Subcutaneous abdominal adipose tissue (tissue), 5 donors: ENCODE data around the gene THRB.

Experiments
- H3K27ac ChIP-seq: one replicate; pipeline ENCODE4 v1.7.0; 2013; ENCODE audit warnings: low read depth, mild to moderate bottlenecking, inconsistent platforms, low read length, moderate library complexity
- H3K27me3 ChIP-seq, 5 donors: one replicate each; pipeline ENCODE4 v1.7.0; 2013; ENCODE audit warnings: low read length in 5 of 5, inconsistent platforms in 1 of 5; ENCODE audit not compliant: control insufficient read depth in 5 of 5, insufficient read depth in 4 of 5
- H3K36me3 ChIP-seq, 5 donors: one replicate each; pipeline ENCODE4 v1.7.0; 2013; ENCODE audit warnings: low read length in 5 of 5; ENCODE audit not compliant: control insufficient read depth in 5 of 5, insufficient read depth in 5 of 5
- H3K4me1 ChIP-seq, 5 donors: one replicate each; pipeline ENCODE4 v1.7.0; 2013; ENCODE audit warnings: low read length in 5 of 5, mild to moderate bottlenecking in 3 of 5, moderate library complexity in 1 of 5; ENCODE audit not compliant: control insufficient read depth in 5 of 5, insufficient read depth in 5 of 5
- H3K4me3 ChIP-seq, 5 donors: one replicate each; pipeline ENCODE4 v1.7.0; 2013; ENCODE audit warnings: low read length in 5 of 5, low read depth in 1 of 5
- H3K9ac ChIP-seq, 5 donors: one replicate each; pipeline ENCODE4 v1.7.0; 2013; ENCODE audit warnings: low read length in 5 of 5, mild to moderate bottlenecking in 4 of 5, moderate library complexity in 3 of 5
- H3K9me3 ChIP-seq, 5 donors: one replicate each; pipeline ENCODE4 v1.7.0; 2013; ENCODE audit warnings: low read length in 5 of 5; ENCODE audit not compliant: control insufficient read depth in 5 of 5
- donor health status: healthy.
- donor health status: healthy.
- donor health status: healthy.
- donor health status: healthy.
- donor health status: healthy.

THRB gene

GRCh38 chr3:24310887-24311286 is 183.8 kb downstream of the THRB start:
- Histone ChIP-seq H3K27ac (peak overlapping the region; percentile 15), H3K9ac (no peak overlapping the region), H3K4me1 (peaks cover 0 to 36% (median 31%) of the 10 kb centered on the region in 5 donors), H3K36me3 (no peaks in the 10 kb centered on the region), H3K27me3 (no peaks in the 10 kb centered on the region), H3K9me3 (no peaks in the 10 kb centered on the region), H3K4me3 (no peak overlapping the region)

GRCh38 chr3:24306518-24306917 is 188.1 kb downstream of the THRB start:
- Histone ChIP-seq H3K9ac (no peak overlapping the region), H3K36me3 (no peaks in the 10 kb centered on the region), H3K9me3 (no peaks in the 10 kb centered on the region), H3K4me1 (peaks cover 0 to 24% (median 18%) of the 10 kb centered on the region in 5 donors), H3K4me3 (no peak overlapping the region), H3K27me3 (no peaks in the 10 kb centered on the region), H3K27ac (no peak overlapping the region)

GRCh38 chr3:24305795-24306467 is 188.7 kb downstream of the THRB start:
- H3K27me3 ChIP-seq, result no peaks in the 10 kb centered on the region
- no peak overlapping the region for H3K9ac ChIP-seq
- H3K4me1 ChIP-seq, result peaks cover 0 to 18% (median 12%) of the 10 kb centered on the region in 5 donors
- H3K36me3 ChIP-seq, result no peaks in the 10 kb centered on the region
- H3K9me3 ChIP-seq, result no peaks in the 10 kb centered on the region
- no peak overlapping the region for H3K27ac ChIP-seq
- H3K4me3 ChIP-seq, result no peak overlapping the region

GRCh38 chr3:24303057-24303754 is 191.4 kb downstream of the THRB start:
- no peak overlapping the region for H3K9ac ChIP-seq
- H3K9me3 ChIP-seq, result no peaks in the 10 kb centered on the region
- no peak overlapping the region for H3K27ac ChIP-seq
- no peaks in the 10 kb centered on the region for H3K27me3 ChIP-seq
- no peak overlapping the region for H3K4me3 ChIP-seq
- peaks cover 0 to 26% (median 18%) of the 10 kb centered on the region in 5 donors for H3K4me1 ChIP-seq
- no peaks in the 10 kb centered on the region for H3K36me3 ChIP-seq

- Histone ChIP-seq H3K9ac (no peak overlapping the region), H3K36me3 (no peaks in the 10 kb centered on the region), H3K4me3 (no peak overlapping the region), H3K9me3 (no peaks in the 10 kb centered on the region), H3K27me3 (no peaks in the 10 kb centered on the region), H3K4me1 (peaks cover 0 to 26% (median 18%) of the 10 kb centered on the region in 5 donors), H3K27ac (no peak overlapping the region)
Measured at GRCh38 chr3:24302396-24302795, 192.3 kb downstream of the THRB start.

- Histone ChIP-seq H3K4me1 (peaks cover 0 to 19% (median 14%) of the 10 kb centered on the region in 5 donors), H3K36me3 (no peaks in the 10 kb centered on the region), H3K27me3 (no peaks in the 10 kb centered on the region), H3K27ac (no peak overlapping the region), H3K9me3 (no peaks in the 10 kb centered on the region), H3K9ac (no peak overlapping the region), H3K4me3 (no peak overlapping the region)
Measured at GRCh38 chr3:24300949-24301348, 193.7 kb downstream of the THRB start.

GRCh38 chr3:24299806-24300626 is 194.6 kb downstream of the THRB start:
- peaks cover 0 to 13% (median 10%) of the 10 kb centered on the region in 5 donors for H3K4me1 ChIP-seq
- peak overlapping the region in 1 of 5 donors; percentile 22 for H3K4me3 ChIP-seq

GRCh38 chr3:24299246-24299805 is 195.3 kb downstream of the THRB start:
- H3K27me3 ChIP-seq, result no peaks in the 10 kb centered on the region
- peaks cover 0 to 2% (median 2%) of the 10 kb centered on the region in 5 donors for H3K9me3 ChIP-seq
- peaks cover 0 to 4% (median 2%) of the 10 kb centered on the region in 5 donors for H3K36me3 ChIP-seq
- H3K9ac ChIP-seq, result peak overlapping the region in 1 of 5 donors; percentile 38
- no peak overlapping the region for H3K4me3 ChIP-seq
- H3K4me1 ChIP-seq, result peaks cover 0 to 13% (median 10%) of the 10 kb centered on the region in 5 donors
- H3K27ac ChIP-seq, result peak overlapping the region; percentile 68

More at GRCh38 chr3:24299806-24300626, 194.6 kb downstream of the THRB start:
- Histone ChIP-seq H3K36me3 (no peaks in the 10 kb centered on the region), H3K9me3 (no peaks in the 10 kb centered on the region), H3K27me3 (no peaks in the 10 kb centered on the region), H3K9ac (peak overlapping the region in 1 of 5 donors; percentile 38), H3K27ac (peak overlapping the region; percentile 68)

- H3K36me3 ChIP-seq, result peaks cover 0 to 9% (median 6%) of the 10 kb centered on the region in 5 donors
- H3K27ac ChIP-seq, result no peak overlapping the region
- peaks cover 0 to 13% (median 10%) of the 10 kb centered on the region in 5 donors for H3K4me1 ChIP-seq
Measured at GRCh38 chr3:24296441-24297205, 198.0 kb downstream of the THRB start.

More at GRCh38 chr3:24296441-24297205, 198.0 kb downstream of the THRB start:
- no peak overlapping the region for H3K4me3 ChIP-seq
- H3K27me3 ChIP-seq, result no peaks in the 10 kb centered on the region
- H3K9ac ChIP-seq, result no peak overlapping the region
- peaks cover 0 to 10% (median 8%) of the 10 kb centered on the region in 5 donors for H3K9me3 ChIP-seq
